GM12878 (cell line): ENCODE measurements around the gene APOO. TPM values are rescaled to one million over a fixed set of nuclear protein-coding genes. Genes with fewer than 3 reads are reported as not detected.

ENCODE experiments used
- ATAC-seq: fragments of 200-7000 bp; cut with Tn5 transposase; 3 replicates; pipeline ENCODE4 v1.9.1; 2020; ENCODE audit warnings: mild to moderate bottlenecking, moderate library complexity
- BruUV-seq: library from RNA; stranded (reverse); fragments of 400-500 nt; replicated peaks from 2 replicates; lab custom pipeline; 2021; lab: Mats Ljungman, UMichigan
- CTCF ChIA-PET: fragments of 300-600 bp; sonication (Branson Sonifier 250); formaldehyde crosslinking; extraction: SDS; loops from one replicate; lab custom pipeline; 2021; ENCODE audit warnings: inconsistent platforms; lab: Yijun Ruan, JAX
- POLR2A ChIA-PET: fragments of 350-600 bp; formaldehyde crosslinking; extraction: SDS; loops from one replicate; lab custom pipeline; 2021; ENCODE audit warnings: inconsistent platforms; lab: Charles Lee
- RAD21 ChIA-PET: fragments of 300-600 bp; sonication (Branson Sonifier 250); formaldehyde crosslinking; loops from one replicate; lab custom pipeline; 2023; ENCODE audit warnings: antibody characterized with exemption; ENCODE audit not compliant: unreplicated experiment; lab: Charles Lee
- SMC1A ChIA-PET: fragments of 300-600 bp; sonication (Branson Sonifier 250); formaldehyde crosslinking; loops from one replicate; lab custom pipeline; 2023; ENCODE audit not compliant: unreplicated experiment, uncharacterized antibody; lab: Charles Lee
- DNase-seq: peaks from one replicate; pipeline ENCODE4 v3.0.0-alpha.2; 2011; ENCODE audit warnings: low read depth, low spot score
- FAIRE-seq: peaks from 3 replicates; lab custom pipeline; 2011; peaks lifted over from hg19 to GRCh38; lab: Jason Lieb, UNC
- H2AFZ ChIP-seq: 2 replicates; pipeline ENCODE4 v1.6.0; 2011; ENCODE audit warnings: low read depth, low read length, control low read depth; ENCODE audit not compliant: control insufficient read depth
- H3K27ac ChIP-seq: 2 replicates; pipeline ENCODE4 v1.5.1; 2011; ENCODE audit warnings: control low read depth; ENCODE audit not compliant: control insufficient read depth, insufficient read depth
- H3K27me3 ChIP-seq, 2 experiments: replicated peaks in 1 of 2; 2 replicates each; pipeline versions ENCODE4 v1.6.0 to v1.6.1; 2011; ENCODE audit warnings: low read length in 1 of 2; ENCODE audit not compliant: control insufficient read depth in 2 of 2, insufficient read depth in 2 of 2
- H3K36me3 ChIP-seq, 2 experiments: 2 replicates each; pipeline ENCODE4 v1.5.1; 2011; ENCODE audit warnings: low read length in 1 of 2; ENCODE audit not compliant: control insufficient read depth in 2 of 2, insufficient read depth in 2 of 2
- H3K4me1 ChIP-seq: 2 replicates; pipeline ENCODE4 v1.6.1; 2011; ENCODE audit warnings: mild to moderate bottlenecking, low read length, moderate library complexity, mixed read lengths; ENCODE audit not compliant: control insufficient read depth, insufficient read depth
- H3K4me2 ChIP-seq: 2 replicates; pipeline ENCODE4 v1.6.0; 2011; ENCODE audit warnings: control low read depth; ENCODE audit not compliant: control insufficient read depth, insufficient read depth
- H3K4me3 ChIP-seq: fragments of 200-600 bp; sonication (generic); 2 replicates; pipeline ENCODE4 v1.5.1; 2016
- H3K79me2 ChIP-seq: 2 replicates; pipeline ENCODE4 v1.6.0; 2011; ENCODE audit warnings: low read length; ENCODE audit not compliant: control insufficient read depth, insufficient read depth
- H3K9ac ChIP-seq: 2 replicates; pipeline ENCODE4 v1.8.0; 2011; ENCODE audit warnings: low read length, control low read depth, mixed read lengths; ENCODE audit not compliant: control insufficient read depth, insufficient read depth
- H3K9me3 ChIP-seq: replicated peaks from 3 replicates; pipeline ENCODE4 v1.5.1; 2011; ENCODE audit warnings: mild to moderate bottlenecking, low read length; ENCODE audit not compliant: control insufficient read depth, insufficient read depth
- H4K20me1 ChIP-seq: 2 replicates; pipeline ENCODE4 v1.6.0; 2011; ENCODE audit not compliant: control insufficient read depth, insufficient read depth
- CBX5 ChIP-seq: sonication (generic); IDR thresholded peaks from 2 replicates; pipeline ENCODE4 v1.6.1; 2016; ENCODE audit warnings: low read depth, moderate library complexity, mild to moderate bottlenecking, inconsistent platforms
- CHD2 ChIP-seq: IDR thresholded peaks from 2 replicates; pipeline ENCODE4 v1.6.1; 2011; ENCODE audit warnings: low read depth, low read length, improper control_type of control experiment, borderline replicate concordance
- DPF2 ChIP-seq: fragments of 450-650 bp; IDR thresholded peaks from 2 replicates; pipeline ENCODE4 v1.6.1; 2017; ENCODE audit warnings: mild to moderate bottlenecking
- ELK1 ChIP-seq: IDR thresholded peaks from 2 replicates; pipeline ENCODE4 v1.6.1; 2012; ENCODE audit warnings: low read depth, low read length, improper control_type of control experiment
- EP300 ChIP-seq, 2 experiments: fragments of 150-350 bp in 1 of 2; IDR thresholded peaks; 2 replicates each; pipeline ENCODE4 v1.6.1; 2011 to 2012; ENCODE audit warnings: low read depth in 2 of 2, low read length in 2 of 2, borderline replicate concordance in 1 of 2, improper control_type of control experiment in 1 of 2, inconsistent platforms in 1 of 2; ENCODE audit not compliant: control insufficient read depth in 1 of 2
- FOXK2 ChIP-seq: fragments of 450-650 bp; IDR thresholded peaks from 2 replicates; pipeline ENCODE4 v1.6.1; 2017; ENCODE audit warnings: mild to moderate bottlenecking, moderate library complexity
- IRF3 ChIP-seq: fragments of 450-650 bp; IDR thresholded peaks from 2 replicates; pipeline ENCODE4 v1.6.1; 2014; ENCODE audit warnings: mild to moderate bottlenecking
- JUNB ChIP-seq: IDR thresholded peaks from 2 replicates; pipeline ENCODE4 v1.6.1; 2016; ENCODE audit warnings: antibody characterized with exemption, mild to moderate bottlenecking
- MTA2 ChIP-seq: fragments of 450-650 bp; IDR thresholded peaks from 2 replicates; pipeline ENCODE4 v1.6.1; 2016; ENCODE audit warnings: low read depth, mild to moderate bottlenecking, moderate library complexity
- MYC ChIP-seq: IDR thresholded peaks from 2 replicates; pipeline ENCODE4 v1.6.1; 2011; ENCODE audit warnings: mild to moderate bottlenecking, low read length, moderate library complexity, inconsistent platforms; ENCODE audit not compliant: insufficient read depth, insufficient replicate concordance, insufficient read length, severe bottlenecking
- POLR2A ChIP-seq: IDR thresholded peaks from 2 replicates; pipeline ENCODE4 v1.6.1; 2011; ENCODE audit warnings: low read depth, mild to moderate bottlenecking, low read length
- SP1 ChIP-seq: IDR thresholded peaks from one replicate; pipeline ENCODE4 v1.6.1; 2011; ENCODE audit warnings: low read depth, low read length
- STAT3 ChIP-seq: IDR thresholded peaks from 2 replicates; pipeline ENCODE4 v1.6.1; 2011; ENCODE audit warnings: low read depth, low read length, improper control_type of control experiment
- YBX1 ChIP-seq: fragments of 450-650 bp; IDR thresholded peaks from 2 replicates; pipeline ENCODE4 v1.6.1; 2016; ENCODE audit warnings: antibody characterized with exemption
- ZBTB33 ChIP-seq: fragments of 450-650 bp; IDR thresholded peaks from 2 replicates; pipeline ENCODE4 v1.6.1; 2017; ENCODE audit warnings: mild to moderate bottlenecking
- ZNF217 ChIP-seq: fragments of 450-650 bp; IDR thresholded peaks from 2 replicates; pipeline ENCODE4 v1.6.1; 2017; ENCODE audit warnings: antibody characterized with exemption, mild to moderate bottlenecking
- ZNF687 ChIP-seq: fragments of 450-650 bp; IDR thresholded peaks from 2 replicates; pipeline ENCODE4 v1.6.1; 2017; ENCODE audit warnings: mild to moderate bottlenecking, moderate library complexity
- WGBS: methylation state at CpG from one replicate; pipeline ENCODE4 v1.1.6; 2016; ENCODE audit warnings: low lambda C conversion rate; ENCODE audit not compliant: insufficient replicate concordance, insufficient coverage; ENCODE audit errors: missing lambda C conversion rate; 5-methylcytosine and 5-hydroxymethylcytosine counted together
- in situ Hi-C: fragments of 300-500 bp; cut with MboI; formaldehyde crosslinking; loops from 9 replicates; pipeline ENCODE4 v1.14.3; 2018; ENCODE audit warnings: mixed read lengths
- intact Hi-C: fragments of 100-400 bp; cut with micrococcal nuclease; formaldehyde crosslinking; loops from one replicate; pipeline ENCODE4 v1.14.2; 2022; ENCODE audit not compliant: unreplicated experiment
- polyA plus RNA-seq, 11 experiments: library from polyadenylated mRNA; depleted of rRNA in 4 of 11; unstranded in 6 of 11; stranded (reverse) in 5 of 11; fragments of >200 nt; fragmentation: Nextera tagmentation in 4 of 11; fragmentation: Illumina TruSeq in 1 of 11; extraction: Ambion mirVana in 4 of 11; extraction: Trizol in 1 of 11; gene quantifications; 1 replicate in 1 of 11; 2 replicates in 10 of 11; pipeline versions ENCODE4 v1.2.1 to v1.2.3, GENCODE V29; 2011 to 2016; ENCODE audit warnings: inconsistent platforms in 2 of 11, missing spikeins in 2 of 11, low read depth in 1 of 11
- total RNA-seq, 4 experiments: library from RNA; depleted of rRNA in 3 of 4; stranded (reverse); fragments of >200 nt in 3 of 4; fragmentation: Illumina TruSeq in 1 of 4; extraction: Trizol in 1 of 4; gene quantifications; 2 replicates each; pipeline versions ENCODE4 v1.2.1 to v1.2.3, GENCODE V29; 2013 to 2021

APOO gene
- total and polyA plus RNA-seq, 10 of the 15 experiments (the other 5 are each of a cell fraction or from before 2014, with no cell fraction given), result 20.7 to 68.7 (median 35.5) TPM

GRCh38 chrX:23828881-23829280, 78.9 kb downstream of the APOO start:
- BruUV-seq, result no TSS peak

More at GRCh38 chrX:23828881-23829280, 78.9 kb downstream of the APOO start:
- no peaks in the 10 kb centered on the region for H3K27me3 ChIP-seq
- in situ Hi-C loops (no loop called here), intact Hi-C loops (no loop called here)
- H3K9ac ChIP-seq, result no peak overlapping the region
- no peaks in the 10 kb centered on the region for H3K36me3 ChIP-seq
- ChIA-PET SMC1A (no interaction called here), POLR2A (no interaction called here), CTCF (no interaction called here), RAD21 (no interaction called here)
- H3K4me1 ChIP-seq, result no peaks in the 10 kb centered on the region
- WGBS, result 72% methylated on average over 5 of the region's 5 CpGs
- H3K79me2 ChIP-seq, result no peaks in the 10 kb centered on the region
- H4K20me1 ChIP-seq, result no peaks in the 10 kb centered on the region
- no peak overlapping the region for H2AFZ ChIP-seq
- DNase-seq, result no peak
- no peak overlapping the region for H3K4me3 ChIP-seq
- no peaks in the 10 kb centered on the region for H3K9me3 ChIP-seq
- no peak for TF ChIP-seq YBX1
- no peak for TF ChIP-seq ELK1
- no peak for TF ChIP-seq STAT3
- no peak for TF ChIP-seq SP1
- TF ChIP-seq FOXK2, result no peak
- TF ChIP-seq DPF2, result no peak
- no peak for TF ChIP-seq JUNB
- no peak for TF ChIP-seq CHD2
- TF ChIP-seq POLR2A, result no peak
- no peak for TF ChIP-seq MYC
- no peak for TF ChIP-seq ZBTB33
- no peak for TF ChIP-seq CBX5
- no peak for TF ChIP-seq ZNF687
- no peak for TF ChIP-seq MTA2
- no peak for TF ChIP-seq ZNF217
- no peak for TF ChIP-seq EP300 (IDR thresholded peaks at IDR 0.05; ENCODE audit: borderline replicate concordance in 1 of 2, control insufficient read depth in 1 of 2, low read depth in 2 of 2, low read length in 2 of 2)
- no peak for TF ChIP-seq IRF3
- FAIRE-seq, result no peak
- H3K4me2 ChIP-seq, result no peak overlapping the region
- no peak overlapping the region for H3K27ac ChIP-seq
- no peak for ATAC-seq
